ENCODE data around the gene RNPEP.

DNA sequence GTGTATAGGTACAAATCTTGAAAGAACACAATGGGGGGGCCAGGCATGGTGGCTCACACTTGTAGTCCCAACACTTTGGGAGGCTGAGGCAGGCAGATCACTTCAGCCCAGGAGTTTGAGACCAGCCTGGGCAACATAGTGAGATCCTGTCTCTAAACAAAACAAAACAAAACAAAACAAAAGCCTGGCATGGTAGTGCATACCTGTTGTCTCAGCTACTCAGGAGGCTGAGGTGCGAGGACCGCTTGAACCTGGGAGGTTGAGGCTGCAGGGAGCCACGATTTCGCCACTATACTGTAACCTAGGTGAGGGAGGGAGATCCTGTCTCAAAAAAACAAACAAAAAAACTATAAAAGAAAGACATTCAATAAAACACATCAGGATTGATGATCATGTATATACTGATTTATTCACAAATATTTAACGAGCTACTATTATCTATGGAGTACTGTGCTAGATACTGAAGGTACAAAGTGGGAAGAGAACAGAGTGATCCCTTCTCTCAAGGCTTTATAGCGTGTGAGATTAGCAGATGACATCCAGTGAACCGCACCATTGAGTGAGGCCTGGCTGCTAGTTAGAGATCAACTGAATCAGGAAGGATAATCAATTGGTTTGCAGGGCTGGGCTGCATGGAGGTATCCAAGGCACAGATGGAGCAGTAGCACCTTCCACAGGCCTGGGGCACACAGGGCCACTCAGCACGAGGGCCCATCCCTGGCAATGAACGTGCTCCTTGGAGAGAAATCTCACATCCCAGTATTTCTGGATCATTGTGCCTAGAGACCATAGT, 54.3 kb downstream of the RNPEP start:
- TF ChIP-seq, protein P1, sequence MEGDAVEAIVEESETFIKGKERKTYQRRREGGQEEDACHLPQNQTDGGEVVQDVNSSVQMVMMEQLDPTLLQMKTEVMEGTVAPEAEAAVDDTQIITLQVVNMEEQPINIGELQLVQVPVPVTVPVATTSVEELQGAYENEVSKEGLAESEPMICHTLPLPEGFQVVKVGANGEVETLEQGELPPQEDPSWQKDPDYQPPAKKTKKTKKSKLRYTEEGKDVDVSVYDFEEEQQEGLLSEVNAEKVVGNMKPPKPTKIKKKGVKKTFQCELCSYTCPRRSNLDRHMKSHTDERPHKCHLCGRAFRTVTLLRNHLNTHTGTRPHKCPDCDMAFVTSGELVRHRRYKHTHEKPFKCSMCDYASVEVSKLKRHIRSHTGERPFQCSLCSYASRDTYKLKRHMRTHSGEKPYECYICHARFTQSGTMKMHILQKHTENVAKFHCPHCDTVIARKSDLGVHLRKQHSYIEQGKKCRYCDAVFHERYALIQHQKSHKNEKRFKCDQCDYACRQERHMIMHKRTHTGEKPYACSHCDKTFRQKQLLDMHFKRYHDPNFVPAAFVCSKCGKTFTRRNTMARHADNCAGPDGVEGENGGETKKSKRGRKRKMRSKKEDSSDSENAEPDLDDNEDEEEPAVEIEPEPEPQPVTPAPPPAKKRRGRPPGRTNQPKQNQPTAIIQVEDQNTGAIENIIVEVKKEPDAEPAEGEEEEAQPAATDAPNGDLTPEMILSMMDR (conservative IDR thresholded peaks at IDR 0.05; ENCODE audit: low read length): no peak
- no peak for TF ChIP-seq EZH2phosphoT487 (IDR thresholded peaks at IDR 0.05; ENCODE audit: borderline replicate concordance, low read depth, low read length)
